Activated CD8-positive, alpha-beta memory T cell treated with anti-CD3 and anti-CD28 coated beads, Interleukin-2, amount 50 U/mL, for 1 hour (primary cell): ENCODE results near the gene CAPN8.

Experiments used
- DNase-seq: peaks from one replicate; pipeline ENCODE4 v3.0.0-alpha.2; 2020; ENCODE audit errors: extremely low read depth

CAPN8 gene

DNA sequence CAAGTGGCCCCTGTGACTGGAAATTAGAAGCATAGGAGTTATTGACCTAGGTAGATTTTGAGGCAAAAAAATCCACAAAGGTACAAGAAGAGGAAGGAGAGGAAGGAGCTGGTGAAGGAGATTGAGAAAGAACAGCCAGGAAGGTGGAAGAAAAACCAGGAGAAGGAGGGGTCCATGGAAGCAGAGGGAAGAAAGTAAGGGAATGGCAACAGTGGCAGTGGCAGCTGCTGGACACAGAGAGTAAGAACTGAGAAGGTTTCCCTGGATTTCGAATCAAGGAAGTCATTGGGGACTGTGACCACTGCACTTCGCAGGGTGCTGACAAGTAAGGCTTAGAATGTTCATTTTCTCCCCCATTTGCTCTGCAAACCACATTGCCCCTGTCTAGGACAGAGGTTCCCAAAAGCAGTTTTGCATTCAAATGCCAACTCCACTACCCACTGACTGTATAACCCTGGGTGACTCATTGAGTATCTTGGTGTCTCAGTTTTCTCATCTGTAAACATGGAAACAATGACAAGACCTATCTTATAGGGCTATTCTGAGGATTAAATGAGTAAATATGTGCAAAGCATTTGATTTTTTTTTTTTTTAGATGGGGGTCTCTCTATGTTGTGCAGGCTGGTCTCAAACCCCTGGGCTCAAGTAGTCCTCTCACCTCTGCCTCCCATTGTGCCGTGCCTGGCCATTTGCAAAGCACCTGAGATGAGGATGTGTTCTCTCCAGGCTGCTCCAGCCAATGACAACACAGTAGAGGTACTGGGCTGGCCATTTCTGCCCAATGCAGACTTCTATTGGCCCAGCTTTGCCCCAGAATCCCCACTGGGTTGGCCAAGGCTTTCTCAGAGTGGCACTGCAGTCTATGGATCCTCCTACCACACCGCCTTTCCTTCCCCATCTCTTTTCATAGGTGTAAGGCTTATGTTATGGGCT lies 37.5 kb upstream of the CAPN8 start:
- DNase-seq, result no peak

DNA sequence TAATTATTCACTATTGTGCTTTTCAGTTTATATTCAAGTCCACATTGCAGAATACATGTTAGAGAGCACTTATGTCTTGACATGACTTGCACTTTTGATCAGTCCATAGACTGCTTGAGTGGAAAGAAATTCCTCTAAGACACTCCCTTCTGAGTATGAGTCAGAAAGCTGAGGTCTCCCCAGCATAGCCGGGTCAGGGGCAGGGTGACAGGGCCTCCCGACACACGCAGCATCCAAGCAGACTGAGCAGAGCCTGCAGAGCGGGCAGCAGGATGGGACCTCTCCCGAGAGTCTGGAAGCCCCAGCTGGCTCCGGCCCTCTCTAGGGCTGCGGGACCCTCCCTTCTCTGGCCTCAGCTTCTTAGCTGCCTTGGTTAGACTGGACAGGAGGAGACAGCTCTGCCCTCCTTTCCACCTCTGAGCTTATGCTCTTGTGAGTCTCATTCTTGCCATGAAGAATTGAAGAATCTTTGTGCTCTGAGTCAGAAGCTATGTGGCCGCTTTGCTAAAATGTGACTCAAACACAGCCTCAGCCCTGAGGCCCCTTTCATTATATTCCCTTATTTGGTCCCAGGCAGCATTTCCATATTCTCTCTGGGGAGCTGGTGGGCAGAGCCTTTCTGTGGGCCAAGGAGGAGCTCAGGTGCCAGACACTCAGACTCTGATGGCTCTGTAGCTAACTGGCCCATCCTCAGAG lies 35.6 kb upstream of the CAPN8 start:
- DNase-seq, result no peak

DNA sequence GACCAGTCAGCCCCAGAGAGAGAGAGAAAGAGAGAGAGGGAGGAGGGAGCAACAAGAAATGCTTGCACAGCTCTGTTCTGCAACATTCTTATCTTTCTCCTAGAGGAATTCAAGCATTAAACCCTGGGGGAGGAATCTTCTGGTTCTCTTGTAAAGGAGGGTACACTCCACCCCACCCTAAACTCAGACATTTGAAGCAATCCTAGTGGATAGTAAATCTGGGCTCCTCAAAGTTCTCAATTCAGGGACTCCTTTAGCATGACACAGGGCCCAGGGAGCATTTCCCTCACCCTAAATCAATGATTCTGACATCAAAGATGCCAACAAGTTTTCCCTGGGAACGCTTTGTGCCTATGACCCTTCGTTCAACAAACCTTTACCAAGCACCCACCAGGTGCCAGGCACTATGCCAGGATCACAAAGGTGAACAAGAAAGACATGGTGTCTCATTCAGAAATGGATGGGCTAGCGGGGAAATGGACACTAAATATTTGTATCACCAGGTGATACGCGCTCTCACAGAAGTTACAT lies 35.0 kb upstream of the CAPN8 start:
- no peak for DNase-seq

DNA sequence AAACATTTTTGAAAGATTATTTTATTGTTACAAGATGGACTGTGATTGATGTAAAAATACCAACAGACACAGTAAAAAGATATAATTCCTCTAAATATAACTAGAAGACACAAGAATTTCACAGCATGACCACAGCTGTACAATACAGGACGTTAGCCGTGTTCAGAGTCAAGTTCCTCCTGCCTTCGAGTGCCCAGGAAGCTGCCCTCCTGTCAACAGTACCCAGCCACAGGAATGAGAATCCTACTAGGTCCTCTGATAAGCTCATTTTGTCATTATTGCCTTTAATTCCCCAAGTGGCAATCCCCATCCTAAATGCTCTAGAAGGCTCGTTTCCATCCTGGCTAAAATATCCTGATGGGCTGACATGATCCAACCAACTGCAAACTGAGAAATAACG lies 30.4 kb upstream of the CAPN8 start:
- no peak for DNase-seq

DNA sequence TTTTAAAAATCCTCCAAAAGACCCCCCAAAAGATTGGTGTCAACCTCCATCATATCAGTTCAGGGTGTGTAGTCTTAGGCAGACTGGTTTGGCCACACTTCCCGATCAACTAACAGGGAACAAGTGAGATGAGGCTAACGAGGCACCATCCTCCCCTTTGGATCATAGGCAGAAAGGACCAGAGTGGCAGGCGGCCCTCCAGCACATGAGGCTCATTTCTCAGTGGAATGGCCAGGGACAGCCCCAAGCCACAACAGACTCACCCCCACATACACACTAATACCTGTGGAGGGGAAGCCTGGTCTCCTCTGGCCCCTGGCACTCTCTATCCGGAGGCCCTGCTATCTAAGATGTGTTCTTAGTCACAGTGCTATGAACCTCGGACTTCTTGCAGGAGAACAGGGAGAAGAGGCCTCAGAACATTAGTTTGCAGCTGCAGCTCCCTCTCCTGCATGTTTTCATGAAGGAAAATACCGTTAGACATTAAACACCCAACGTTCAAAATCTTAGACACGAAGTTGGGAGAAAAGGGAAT lies 29.6 kb upstream of the CAPN8 start:
- DNase-seq, result no peak

DNA sequence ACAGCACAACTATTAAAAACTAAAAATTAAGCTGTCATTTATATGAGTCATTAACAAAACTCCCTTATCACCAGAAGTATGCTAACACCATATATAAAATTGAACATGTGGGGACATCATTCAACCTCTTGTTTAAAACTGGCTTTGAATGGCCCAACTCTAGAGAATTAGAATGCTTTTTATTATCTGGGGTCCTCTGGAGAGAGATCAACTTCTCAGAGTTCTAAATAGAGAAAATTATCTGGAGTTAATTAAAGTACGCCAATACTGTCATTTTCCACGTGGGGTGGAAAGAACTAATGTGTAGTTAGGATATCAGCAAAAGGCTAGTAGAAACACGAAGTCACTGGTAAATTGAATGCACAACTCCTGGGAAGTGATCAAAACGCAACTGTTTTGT lies 25.6 kb upstream of the CAPN8 start:
- DNase-seq, result no peak

DNA sequence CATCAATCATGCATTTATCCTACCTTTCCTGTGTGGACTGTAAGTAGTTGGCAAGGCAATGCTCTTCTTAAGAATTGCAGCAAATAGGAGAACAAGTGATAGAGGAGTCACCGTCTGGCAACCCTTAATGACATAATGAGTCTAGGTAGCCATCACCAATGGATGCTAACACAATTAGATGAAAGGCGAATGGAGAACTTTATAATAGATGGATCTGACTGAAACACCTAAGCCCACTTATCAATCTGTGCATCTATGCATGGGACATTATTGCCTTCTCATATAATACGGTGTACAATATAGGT lies 18.9 kb upstream of the CAPN8 start:
- DNase-seq, result no peak

DNA sequence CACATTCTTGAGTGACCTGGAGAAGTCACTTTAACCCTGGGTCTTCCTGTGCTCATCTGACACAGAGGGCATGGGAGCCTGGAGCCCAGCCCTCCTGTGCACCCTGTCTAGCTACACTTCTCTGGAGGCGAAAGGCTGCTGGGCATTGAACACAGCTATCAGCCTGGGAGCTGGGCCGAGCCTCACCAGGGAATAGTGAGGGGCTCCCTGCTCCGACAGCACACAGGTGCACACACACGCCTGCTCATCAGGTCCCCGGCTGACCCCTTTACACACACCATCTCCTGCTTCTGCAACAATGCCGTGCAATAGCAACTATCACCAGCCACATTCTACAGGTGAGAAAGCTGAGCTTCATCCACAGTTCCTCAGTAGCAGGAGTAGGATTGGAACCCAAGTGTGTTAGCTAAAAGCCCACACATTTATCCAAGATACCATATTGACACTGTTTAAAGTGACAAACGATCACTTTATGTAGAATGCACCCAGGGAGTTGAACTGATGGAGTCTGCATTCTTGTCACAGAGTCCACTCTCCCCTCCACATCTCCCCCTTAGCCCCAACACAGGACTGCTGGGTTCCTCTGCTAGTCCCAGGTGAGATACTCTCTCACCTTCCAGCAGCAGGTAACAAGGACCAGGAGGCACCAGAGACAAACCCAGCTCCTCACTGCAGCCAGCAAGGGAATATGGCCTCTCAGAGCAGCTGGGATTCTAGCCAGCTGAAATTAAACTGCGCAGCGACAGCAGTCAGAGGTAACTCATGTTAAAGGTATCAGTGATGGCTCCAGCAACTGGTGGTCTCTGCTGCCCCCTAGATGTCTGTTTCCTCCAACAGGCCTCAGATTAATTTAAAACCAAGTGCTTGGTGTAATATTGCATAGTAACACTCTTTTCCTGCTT lies 18.3 kb upstream of the CAPN8 start:
- peak; percentile 25 for DNase-seq

DNA sequence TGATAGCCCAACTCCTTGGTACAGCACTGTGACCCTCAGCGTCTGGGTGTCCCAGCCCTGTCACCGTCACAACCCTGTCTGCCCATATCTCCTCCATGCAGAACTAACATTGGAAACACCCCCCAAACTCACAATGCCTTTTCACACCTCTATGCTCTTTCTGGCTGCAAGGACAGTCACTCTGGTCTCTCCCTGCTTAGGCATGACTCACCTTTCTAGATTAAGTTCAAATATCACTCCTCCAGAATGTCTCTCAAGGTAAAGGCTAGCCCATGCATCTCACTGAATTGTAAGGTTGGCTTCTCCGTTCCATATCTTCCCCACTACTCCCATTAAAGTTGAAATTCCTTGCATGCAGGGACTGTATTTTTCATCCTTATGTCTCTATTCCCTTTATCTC lies 17.0 kb upstream of the CAPN8 start:
- no peak for DNase-seq

DNA sequence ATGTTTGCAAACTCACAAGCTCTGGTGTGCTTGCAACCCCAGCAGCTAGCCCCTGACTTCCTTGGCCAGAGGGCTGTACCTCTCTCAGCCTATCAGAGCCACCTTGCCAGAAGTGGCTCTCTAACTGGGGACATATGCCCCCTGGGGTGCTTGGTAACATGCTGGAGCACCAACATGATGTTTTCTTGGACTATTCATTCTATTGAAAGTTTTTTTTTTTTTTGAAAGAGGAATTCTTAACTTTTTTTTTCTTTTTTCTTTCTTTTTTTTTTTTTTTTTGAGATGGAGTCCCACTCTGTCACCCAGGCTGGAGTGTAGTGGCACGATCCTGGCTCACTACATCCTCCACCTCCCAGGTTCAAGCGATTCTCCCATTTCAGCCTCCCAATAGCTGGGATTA lies 14.7 kb upstream of the CAPN8 start:
- DNase-seq, result no peak

DNA sequence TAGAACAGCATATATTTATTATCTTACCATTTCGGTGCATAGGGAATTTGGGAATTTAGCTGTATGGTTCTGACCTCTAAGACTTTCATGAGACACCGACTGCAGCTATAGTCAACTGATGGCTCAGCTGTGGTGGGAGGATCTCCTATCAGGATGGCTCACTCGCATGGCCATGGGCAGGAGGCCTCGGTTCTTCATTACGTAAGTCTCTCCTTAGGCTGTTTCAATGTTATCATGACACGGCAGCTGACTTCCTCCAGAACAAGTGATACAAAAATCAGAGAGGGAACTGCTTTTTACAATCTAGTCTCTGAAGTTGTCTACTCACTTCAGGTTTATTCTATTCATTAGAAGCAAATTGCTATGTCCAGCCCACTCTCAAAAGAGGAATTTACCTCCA lies 13.3 kb upstream of the CAPN8 start:
- DNase-seq, result no peak

DNA sequence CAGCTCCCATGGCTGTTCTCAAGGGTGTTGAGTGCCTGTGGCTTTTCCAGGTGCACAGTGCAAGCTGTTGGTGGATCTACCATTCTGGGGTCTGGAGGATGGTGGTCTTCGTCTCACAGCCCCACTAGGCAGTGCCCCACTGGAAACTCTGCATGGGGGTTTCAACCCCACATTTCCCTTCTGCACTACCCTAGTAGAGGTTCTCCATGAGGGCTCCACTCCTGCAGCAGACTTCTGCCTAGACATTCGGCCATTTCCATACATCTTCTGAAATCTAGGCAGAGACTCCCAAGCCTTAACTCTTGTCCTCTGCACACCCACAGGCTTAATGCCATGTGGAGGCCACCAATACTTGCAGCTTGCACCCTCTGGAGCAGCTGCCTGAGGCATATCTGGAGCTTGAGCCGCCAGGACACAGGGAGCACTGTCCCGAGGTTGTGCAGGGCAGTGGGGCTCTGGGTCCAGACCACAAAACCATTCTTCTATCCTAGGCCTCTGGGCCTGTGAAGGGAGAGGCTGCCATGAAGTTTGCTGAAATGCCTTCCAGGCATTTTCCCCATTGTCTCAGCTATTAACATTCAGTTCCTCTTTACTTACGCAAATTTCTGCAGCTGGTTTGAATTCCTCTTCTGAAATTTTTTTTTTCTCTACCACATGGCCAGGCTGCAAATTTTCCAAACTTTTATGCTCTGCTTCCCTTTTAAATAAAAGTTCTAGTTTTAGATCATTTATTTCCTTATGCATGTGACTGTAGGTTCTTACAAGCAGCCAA lies 8.8 kb upstream of the CAPN8 start:
- DNase-seq, result no peak

DNA sequence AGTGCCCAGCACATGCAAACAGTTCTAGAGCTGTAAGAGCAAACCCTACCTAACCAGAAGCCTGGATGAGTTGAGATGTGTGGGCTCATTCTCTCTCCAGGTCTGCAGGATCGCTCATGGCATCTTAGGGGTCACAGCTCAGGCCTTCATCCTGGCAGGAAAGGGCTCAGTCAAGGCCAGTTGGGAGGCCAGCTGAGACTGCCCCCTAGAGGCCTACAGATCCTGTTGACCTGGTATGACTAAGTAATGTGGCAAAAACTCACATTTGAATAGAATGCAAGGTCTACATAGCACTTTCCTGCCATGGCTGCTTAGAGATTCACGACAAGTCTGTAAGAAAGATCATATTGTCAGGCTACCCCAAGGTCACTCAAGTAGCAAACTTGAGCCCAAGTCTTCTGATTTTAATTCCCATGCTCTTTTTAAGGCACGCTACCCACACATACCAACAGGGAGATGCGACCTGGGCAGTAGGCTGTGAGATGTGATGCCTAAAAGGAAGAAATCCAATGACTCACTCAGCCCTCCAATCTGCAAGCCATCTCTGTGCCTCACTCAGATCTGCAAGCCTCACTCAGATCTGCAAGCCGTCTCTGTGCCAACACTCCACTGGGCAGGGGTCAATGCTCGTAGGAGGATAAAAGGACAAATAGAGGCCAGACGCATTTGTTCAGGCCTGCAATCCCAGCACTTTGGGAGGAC lies 5.1 kb upstream of the CAPN8 start:
- DNase-seq, result no peak

DNA sequence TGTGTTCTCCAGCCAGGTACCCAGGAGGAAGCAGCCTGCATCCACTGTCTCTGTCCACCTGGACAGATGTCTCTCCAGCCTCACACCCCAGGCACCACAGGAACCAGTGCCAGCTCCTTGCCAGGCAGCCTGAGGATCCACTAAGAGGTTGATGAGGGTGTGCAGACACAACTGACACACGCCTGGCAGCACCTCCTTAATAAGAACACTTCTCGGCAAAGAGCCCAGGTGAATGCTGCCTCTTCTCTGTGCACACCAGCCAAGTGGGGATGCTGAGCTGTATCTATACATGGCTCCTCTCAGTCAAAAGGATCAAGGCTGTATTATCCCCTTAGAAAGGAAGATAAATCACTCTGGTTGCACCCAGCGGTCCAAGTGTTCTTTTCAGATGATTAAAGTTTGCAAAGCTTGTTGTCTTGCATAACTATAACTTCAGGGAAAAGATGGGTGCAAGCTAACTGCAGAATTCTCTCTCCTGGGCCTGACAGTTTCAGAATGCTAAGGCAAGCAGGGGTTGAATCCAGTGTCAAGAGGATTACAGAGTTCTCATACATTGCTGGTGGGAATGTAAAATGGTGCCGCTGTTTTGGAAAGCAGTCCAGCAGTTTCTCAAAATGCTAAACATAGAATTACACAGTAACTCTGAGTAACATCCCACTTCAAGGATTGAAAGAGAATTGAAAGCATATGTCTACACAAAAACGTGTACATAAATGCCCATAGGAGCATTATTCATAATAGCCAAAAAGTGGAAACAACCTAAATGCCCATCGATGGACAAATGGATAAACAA lies 3.7 kb upstream of the CAPN8 start:
- DNase-seq, result no peak

DNA sequence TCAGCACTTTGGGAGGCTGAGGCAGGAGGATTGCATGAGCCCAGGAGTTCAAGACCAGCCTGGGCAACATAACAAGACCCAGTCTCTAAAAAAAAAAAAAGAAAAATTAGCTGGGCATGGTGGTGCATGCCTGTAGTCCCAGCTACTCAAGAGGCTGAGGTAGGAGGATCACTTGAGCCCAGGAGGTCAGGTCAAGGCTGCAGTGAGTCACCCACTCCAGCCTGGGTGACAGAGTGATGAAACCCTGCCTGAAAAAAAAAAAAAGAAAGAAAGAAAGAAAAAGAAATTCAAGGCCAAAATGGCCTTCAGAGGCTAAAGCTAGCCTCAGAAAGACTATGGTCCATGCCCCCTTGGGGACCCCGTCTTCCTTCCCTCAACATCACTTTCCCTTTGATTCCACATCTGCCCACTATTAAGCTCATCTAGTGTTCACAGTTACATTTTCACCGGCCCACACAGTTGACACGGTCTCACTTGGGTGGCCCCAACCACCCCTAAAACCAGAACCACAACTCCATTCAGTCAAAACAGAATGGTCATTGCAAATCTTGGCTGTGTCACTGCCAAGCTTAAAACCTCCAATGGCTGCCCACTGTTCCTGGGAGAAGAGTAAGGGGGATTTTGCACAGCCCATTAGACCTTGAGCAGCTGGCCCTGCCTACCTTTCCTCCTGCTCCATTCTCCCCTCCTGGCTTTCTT lies 2.1 kb upstream of the CAPN8 start:
- no peak for DNase-seq

DNA sequence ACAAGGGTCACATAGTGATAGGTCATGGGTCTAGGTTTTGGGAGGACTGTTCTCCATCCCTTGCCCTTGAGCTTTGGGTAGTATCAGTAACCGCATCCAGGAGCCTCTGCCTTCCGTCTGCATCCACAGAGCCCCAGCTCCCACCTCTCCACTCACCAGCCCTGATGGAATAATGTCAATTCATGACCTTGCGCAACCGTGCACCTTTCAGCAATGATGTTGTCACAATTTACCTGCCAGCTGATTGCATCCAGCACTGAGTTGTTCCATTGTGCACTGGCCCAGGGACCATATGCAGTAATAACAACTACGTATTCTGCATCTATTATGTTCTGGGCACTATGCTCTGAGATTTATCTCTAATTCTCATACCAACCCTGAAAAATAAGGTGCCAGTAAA lies 1.4 kb downstream of the CAPN8 start:
- DNase-seq, result no peak

DNA sequence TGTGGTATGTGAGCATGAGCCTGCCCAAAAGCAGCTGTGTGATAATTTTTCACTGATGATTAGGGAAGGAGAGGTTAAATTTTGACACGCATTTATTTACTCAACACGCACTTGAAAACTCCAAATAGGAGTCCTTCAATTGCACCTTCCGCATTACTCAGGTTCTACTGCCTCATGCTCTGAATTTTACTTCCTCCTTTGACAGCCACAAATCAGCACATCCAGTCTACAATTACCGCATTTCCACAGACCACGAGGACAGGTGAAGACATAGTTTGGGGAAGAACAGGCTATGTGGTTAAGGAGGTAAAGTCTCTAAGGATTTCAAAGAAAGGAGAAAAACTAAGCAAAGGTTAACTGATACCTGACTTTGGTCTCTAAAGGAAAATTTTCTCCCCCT lies 2.6 kb downstream of the CAPN8 start:
- DNase-seq, result no peak

DNA sequence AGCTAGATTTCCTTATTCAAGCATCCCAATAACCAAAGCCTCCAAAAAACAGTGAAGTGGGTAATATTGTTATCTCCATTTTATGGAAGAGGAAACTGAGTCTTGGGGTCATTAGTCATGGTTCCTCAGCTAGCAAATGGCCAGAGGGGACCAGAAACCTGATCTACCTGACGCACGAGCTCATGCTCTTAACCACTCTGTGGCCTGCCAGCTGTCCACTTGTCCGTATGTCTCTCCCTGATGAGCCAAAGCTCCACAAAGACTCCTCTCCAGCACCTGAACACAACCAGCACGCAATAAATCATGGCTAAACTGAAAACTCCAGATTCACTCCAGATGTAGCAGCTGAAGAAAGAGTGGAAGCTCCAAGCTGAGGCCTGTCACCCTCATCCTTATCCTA lies 5.8 kb downstream of the CAPN8 start:
- no peak for DNase-seq

DNA sequence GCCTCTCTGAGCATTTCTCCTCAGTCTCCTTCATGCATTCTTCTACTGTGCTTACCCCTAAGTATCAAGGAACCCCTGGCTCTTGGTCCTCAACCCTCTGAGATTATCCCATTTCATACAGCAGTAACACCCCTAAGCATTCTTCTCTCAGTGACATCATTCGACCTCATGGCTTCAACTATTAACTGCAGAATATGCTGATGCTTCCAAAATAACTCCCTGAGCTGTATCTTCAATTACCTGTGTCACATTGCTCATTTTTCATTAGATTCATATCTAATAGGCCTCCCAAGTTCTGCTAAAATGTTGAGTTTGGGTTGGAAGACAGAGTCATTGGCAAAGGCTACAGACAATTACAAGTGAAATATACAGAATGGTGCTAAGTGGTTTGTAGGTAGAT lies 7.5 kb downstream of the CAPN8 start:
- no peak for DNase-seq
